ENCODE data around the gene SLC13A3. TPM values are rescaled to one million over a fixed set of nuclear protein-coding genes. Genes with fewer than 3 reads are reported as not detected.

Gene SLC13A3
- total RNA-seq, 1 donor from 2014 or later: 0.66 TPM

DNA sequence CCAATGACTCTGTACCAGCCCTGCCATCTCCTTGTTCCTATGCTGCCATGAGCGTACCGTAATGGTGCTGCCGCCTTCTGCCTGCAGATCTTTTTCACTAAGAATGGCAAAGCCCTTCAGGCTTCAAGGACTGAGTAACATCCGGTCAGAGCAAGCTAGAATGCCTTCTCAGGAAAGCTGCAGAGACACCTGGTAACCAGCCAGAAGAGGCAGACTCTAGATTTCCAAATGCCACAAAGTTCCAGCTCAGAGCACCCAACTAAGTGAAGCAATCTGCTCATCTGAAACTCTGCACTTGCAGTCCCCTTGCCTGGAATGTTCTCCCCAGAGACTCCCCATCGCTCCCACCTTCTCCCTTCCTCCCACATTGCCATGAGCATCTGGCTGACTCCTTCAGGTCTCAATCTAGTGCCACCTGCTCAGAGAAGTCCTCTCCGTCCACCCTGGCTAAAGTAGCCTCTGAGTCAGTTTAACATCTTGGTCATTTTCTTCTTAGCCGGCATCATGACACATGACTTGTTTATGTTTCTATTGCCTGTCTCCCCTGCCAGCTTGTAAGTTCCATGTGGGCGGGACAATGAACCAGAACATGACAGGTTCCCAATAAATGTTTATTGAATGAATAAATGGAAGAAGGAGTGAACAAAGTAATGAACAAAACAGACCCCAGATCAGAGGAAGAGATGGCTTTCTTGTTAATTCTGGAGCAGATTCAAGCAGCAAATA, 93.9 kb downstream of the SLC13A3 start:
- no peaks in the 10 kb centered on the region for H3K79me2 ChIP-seq (ENCODE audit: insufficient read depth, low read length)
- peaks cover 3% of the 10 kb centered on the region for H3K4me1 Mint-ChIP-seq (ENCODE audit: low read depth, unreplicated experiment)
- H3K4me1 ChIP-seq (ENCODE audit: insufficient read depth, low read length): no peaks in the 10 kb centered on the region
- FAIRE-seq: no peak
- TF ChIP-seq, protein P1, sequence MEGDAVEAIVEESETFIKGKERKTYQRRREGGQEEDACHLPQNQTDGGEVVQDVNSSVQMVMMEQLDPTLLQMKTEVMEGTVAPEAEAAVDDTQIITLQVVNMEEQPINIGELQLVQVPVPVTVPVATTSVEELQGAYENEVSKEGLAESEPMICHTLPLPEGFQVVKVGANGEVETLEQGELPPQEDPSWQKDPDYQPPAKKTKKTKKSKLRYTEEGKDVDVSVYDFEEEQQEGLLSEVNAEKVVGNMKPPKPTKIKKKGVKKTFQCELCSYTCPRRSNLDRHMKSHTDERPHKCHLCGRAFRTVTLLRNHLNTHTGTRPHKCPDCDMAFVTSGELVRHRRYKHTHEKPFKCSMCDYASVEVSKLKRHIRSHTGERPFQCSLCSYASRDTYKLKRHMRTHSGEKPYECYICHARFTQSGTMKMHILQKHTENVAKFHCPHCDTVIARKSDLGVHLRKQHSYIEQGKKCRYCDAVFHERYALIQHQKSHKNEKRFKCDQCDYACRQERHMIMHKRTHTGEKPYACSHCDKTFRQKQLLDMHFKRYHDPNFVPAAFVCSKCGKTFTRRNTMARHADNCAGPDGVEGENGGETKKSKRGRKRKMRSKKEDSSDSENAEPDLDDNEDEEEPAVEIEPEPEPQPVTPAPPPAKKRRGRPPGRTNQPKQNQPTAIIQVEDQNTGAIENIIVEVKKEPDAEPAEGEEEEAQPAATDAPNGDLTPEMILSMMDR (IDR thresholded peaks at IDR 0.05; ENCODE audit: insufficient read depth, low read depth, low read length): no peak
- TF ChIP-seq EZH2 (IDR thresholded peaks at IDR 0.05; ENCODE audit: insufficient read depth, low read length): no peak
- no peak overlapping the region for H3K9ac ChIP-seq (ENCODE audit: low read length)
- no peak overlapping the region for H2AFZ ChIP-seq (ENCODE audit: low read depth, low read length)
- no peaks in the 10 kb centered on the region for H3K36me3 ChIP-seq (ENCODE audit: insufficient read depth, low read length)
- no peak overlapping the region for H3K4me3 Mint-ChIP-seq (ENCODE audit: unreplicated experiment)
- H3K27me3 Mint-ChIP-seq (ENCODE audit: low read depth, unreplicated experiment): no peaks in the 10 kb centered on the region
- H3K27ac ChIP-seq (ENCODE audit: low read depth, low read length): no peak overlapping the region
- no peak for DNase-seq (ENCODE audit: low read depth)
- no peak overlapping the region for H3K4me3 ChIP-seq (ENCODE audit: insufficient read depth, low read depth, low read length)
- H3K27ac Mint-ChIP-seq (ENCODE audit: unreplicated experiment): no peak overlapping the region
- H4K20me1 ChIP-seq (ENCODE audit: insufficient read depth, low read length): no peaks in the 10 kb centered on the region
- H3K9me3 ChIP-seq (ENCODE audit: insufficient read depth, low read depth, low read length): no peaks in the 10 kb centered on the region
- H3K27me3 ChIP-seq (ENCODE audit: insufficient read depth, low read length): no peaks in the 10 kb centered on the region
- H3K4me2 ChIP-seq (ENCODE audit: low read length): no peak overlapping the region
- H3K36me3 Mint-ChIP-seq (ENCODE audit: low read depth, unreplicated experiment): peaks cover 1% of the 10 kb centered on the region
- no peaks in the 10 kb centered on the region for H3K9me3 Mint-ChIP-seq (ENCODE audit: unreplicated experiment)

DNA sequence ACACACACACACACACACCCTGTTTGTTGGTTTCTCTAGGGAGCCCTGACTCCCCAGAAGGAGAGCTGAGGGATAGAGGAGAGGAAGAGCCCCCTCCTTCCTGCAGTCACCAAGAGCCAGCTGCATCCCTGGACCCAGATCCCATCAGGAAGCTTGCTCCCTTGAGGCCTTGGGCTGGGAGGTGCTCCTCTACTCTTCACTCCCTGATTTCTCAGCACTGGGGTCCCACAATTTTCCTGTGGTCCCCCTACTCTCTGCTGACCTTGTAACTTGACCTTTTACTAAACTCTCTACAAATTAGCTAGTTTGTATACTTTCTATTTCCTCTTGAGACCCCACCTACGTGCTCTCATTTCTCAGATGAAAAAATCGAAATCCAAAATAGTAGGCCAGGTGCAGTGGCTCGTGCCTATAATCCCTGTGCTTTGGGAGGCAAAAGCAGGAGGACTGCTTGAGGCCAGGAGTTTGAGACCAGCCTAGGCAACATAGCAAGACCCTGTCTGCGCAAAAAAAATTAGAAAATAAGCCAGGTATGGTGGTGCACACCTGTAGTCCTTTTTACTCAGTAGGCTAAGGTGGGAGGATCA, 95.8 kb downstream of the SLC13A3 start:
- FAIRE-seq: no peak
- Mint-ChIP-seq H3K27ac (ENCODE audit: unreplicated experiment) (no peak overlapping the region), H3K27me3 (ENCODE audit: low read depth, unreplicated experiment) (no peaks in the 10 kb centered on the region), H3K4me3 (ENCODE audit: unreplicated experiment) (no peak overlapping the region), H3K36me3 (ENCODE audit: low read depth, unreplicated experiment) (peaks cover 1% of the 10 kb centered on the region), H3K9me3 (ENCODE audit: unreplicated experiment) (no peaks in the 10 kb centered on the region), H3K4me1 (ENCODE audit: low read depth, unreplicated experiment) (peaks cover 3% of the 10 kb centered on the region)
- TF ChIP-seq, protein P1 (IDR thresholded peaks at IDR 0.05; ENCODE audit: insufficient read depth, low read depth, low read length): no peak
- no peak for TF ChIP-seq EZH2 (IDR thresholded peaks at IDR 0.05; ENCODE audit: insufficient read depth, low read length)
- Histone ChIP-seq H3K79me2 (ENCODE audit: insufficient read depth, low read length) (no peaks in the 10 kb centered on the region), H3K9me3 (ENCODE audit: insufficient read depth, low read depth, low read length) (no peaks in the 10 kb centered on the region), H3K27ac (ENCODE audit: low read depth, low read length) (no peak overlapping the region), H3K27me3 (ENCODE audit: insufficient read depth, low read length) (no peaks in the 10 kb centered on the region), H3K9ac (ENCODE audit: low read length) (no peak overlapping the region), H4K20me1 (ENCODE audit: insufficient read depth, low read length) (no peaks in the 10 kb centered on the region), H2AFZ (ENCODE audit: low read depth, low read length) (no peak overlapping the region), H3K4me3 (ENCODE audit: insufficient read depth, low read depth, low read length) (no peak overlapping the region), H3K4me2 (ENCODE audit: low read length) (no peak overlapping the region), H3K4me1 (ENCODE audit: insufficient read depth, low read length) (no peaks in the 10 kb centered on the region), H3K36me3 (ENCODE audit: insufficient read depth, low read length) (no peaks in the 10 kb centered on the region)
- no peak for DNase-seq (ENCODE audit: low read depth)

DNA sequence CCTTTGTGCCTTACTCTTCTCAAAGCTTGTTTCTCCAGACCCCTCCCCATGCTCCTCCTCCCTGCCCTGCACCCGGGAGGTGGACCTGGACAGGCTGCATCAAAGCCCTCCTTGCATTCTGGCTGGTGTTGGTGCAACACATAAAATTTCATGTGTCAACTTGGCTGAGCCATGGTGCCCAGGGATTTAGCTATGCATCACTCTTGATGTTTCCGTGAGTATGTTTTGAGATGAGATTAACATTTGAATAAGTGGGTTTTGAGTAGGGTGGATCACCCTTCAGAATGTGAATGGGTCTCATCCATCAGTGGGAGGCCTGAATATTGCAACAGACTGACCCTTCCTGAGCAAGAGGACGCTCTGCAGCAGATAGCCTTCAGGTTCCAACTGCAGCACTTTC, 96.4 kb downstream of the SLC13A3 start:
- no peaks in the 10 kb centered on the region for H3K9me3 ChIP-seq (ENCODE audit: insufficient read depth, low read depth, low read length)
- no peak for FAIRE-seq
- no peaks in the 10 kb centered on the region for H3K79me2 ChIP-seq (ENCODE audit: insufficient read depth, low read length)
- Mint-ChIP-seq H3K4me1 (ENCODE audit: low read depth, unreplicated experiment) (peaks cover 3% of the 10 kb centered on the region), H3K27ac (ENCODE audit: unreplicated experiment) (no peak overlapping the region), H3K27me3 (ENCODE audit: low read depth, unreplicated experiment) (no peaks in the 10 kb centered on the region), H3K36me3 (ENCODE audit: low read depth, unreplicated experiment) (peaks cover 1% of the 10 kb centered on the region), H3K9me3 (ENCODE audit: unreplicated experiment) (no peaks in the 10 kb centered on the region), H3K4me3 (ENCODE audit: unreplicated experiment) (no peak overlapping the region)
- no peak for DNase-seq (ENCODE audit: low read depth)
- no peak overlapping the region for H3K9ac ChIP-seq (ENCODE audit: low read length)
- H3K4me1 ChIP-seq (ENCODE audit: insufficient read depth, low read length): no peaks in the 10 kb centered on the region
- no peak overlapping the region for H3K4me2 ChIP-seq (ENCODE audit: low read length)
- no peak overlapping the region for H3K27ac ChIP-seq (ENCODE audit: low read depth, low read length)
- no peaks in the 10 kb centered on the region for H4K20me1 ChIP-seq (ENCODE audit: insufficient read depth, low read length)
- no peaks in the 10 kb centered on the region for H3K36me3 ChIP-seq (ENCODE audit: insufficient read depth, low read length)
- H3K4me3 ChIP-seq (ENCODE audit: insufficient read depth, low read depth, low read length): no peak overlapping the region
- no peak overlapping the region for H2AFZ ChIP-seq (ENCODE audit: low read depth, low read length)
- no peaks in the 10 kb centered on the region for H3K27me3 ChIP-seq (ENCODE audit: insufficient read depth, low read length)
- TF ChIP-seq, protein P1 (IDR thresholded peaks at IDR 0.05; ENCODE audit: insufficient read depth, low read depth, low read length): no peak
- no peak for TF ChIP-seq EZH2 (IDR thresholded peaks at IDR 0.05; ENCODE audit: insufficient read depth, low read length)

Data from astrocyte (in vitro differentiated cells and primary cell).